Measurements from ENCODE around the gene PODXL. TPM values are rescaled to one million over a fixed set of nuclear protein-coding genes. Genes with fewer than 3 reads are reported as not detected.

Gene PODXL
- 59.0 TPM for total RNA-seq
- long read RNA-seq, transcript PODXL-201 (8 exons, 2,011 nt) = major isoform, 5 of 38 reads
- long read RNA-seq, partial matches to known transcripts = 11 of 38 reads
- long read RNA-seq, other reads (novel, unspliced or antisense) = 19 of 38 reads

GRCh38 chr7:131556053-131556908, at the start of gene PODXL:
Gene PODXL (minus strand): TSS chr7:131556628. CDS start chr7:131556359, 269 bp downstream.
- intact Hi-C loops (cut with DNase I) = loop anchor here (2.0 to 5.0 kb wide), 2 partner anchors 43 to 71 kb away; no protein-coding TSS in a partner anchor
- ATAC-seq (peak; percentile 89), DNase-seq (ENCODE audit: missing footprints) (peak; percentile 91)

GRCh38 chr7:131605280-131605878, 49.0 kb upstream of the PODXL start:
- ATAC-seq = no peak
- intact Hi-C loops (cut with DNase I) = no loop called here
- no peak for DNase-seq (ENCODE audit: missing footprints)

DNA sequence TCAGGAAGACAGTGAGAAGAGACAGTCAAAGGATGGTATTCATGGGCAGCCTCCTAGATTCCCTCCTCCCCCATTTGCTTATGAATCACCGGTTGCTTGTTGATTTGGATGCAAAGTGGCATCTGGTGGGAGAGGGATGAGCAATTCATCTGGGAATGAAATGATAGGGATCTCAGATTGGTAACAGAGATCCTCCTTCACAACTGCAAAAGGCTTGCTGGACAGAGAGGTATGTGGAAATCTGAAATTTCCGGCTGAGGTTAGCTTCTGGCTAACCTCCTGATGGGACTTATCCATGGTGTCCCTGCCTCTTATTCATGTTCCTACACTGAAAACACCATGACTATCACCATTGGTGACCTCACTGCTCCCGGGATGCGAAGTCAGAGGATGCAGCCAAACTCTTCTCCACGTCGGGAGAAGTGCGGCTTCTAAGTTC, 48.4 kb upstream of the PODXL start:
- intact Hi-C loops (cut with DNase I) = no loop called here
- DNase-seq (ENCODE audit: missing footprints) (no peak), ATAC-seq (no peak)

- ATAC-seq (no peak), DNase-seq (ENCODE audit: missing footprints) (no peak)
- intact Hi-C loops (cut with DNase I) = no loop called here
These were observed 47.5 kb upstream of the PODXL start for GRCh38 chr7:131603932-131604331.

GRCh38 chr7:131602994-131603372, 46.6 kb upstream of the PODXL start:
- intact Hi-C loops (cut with DNase I) = no loop called here

DNA sequence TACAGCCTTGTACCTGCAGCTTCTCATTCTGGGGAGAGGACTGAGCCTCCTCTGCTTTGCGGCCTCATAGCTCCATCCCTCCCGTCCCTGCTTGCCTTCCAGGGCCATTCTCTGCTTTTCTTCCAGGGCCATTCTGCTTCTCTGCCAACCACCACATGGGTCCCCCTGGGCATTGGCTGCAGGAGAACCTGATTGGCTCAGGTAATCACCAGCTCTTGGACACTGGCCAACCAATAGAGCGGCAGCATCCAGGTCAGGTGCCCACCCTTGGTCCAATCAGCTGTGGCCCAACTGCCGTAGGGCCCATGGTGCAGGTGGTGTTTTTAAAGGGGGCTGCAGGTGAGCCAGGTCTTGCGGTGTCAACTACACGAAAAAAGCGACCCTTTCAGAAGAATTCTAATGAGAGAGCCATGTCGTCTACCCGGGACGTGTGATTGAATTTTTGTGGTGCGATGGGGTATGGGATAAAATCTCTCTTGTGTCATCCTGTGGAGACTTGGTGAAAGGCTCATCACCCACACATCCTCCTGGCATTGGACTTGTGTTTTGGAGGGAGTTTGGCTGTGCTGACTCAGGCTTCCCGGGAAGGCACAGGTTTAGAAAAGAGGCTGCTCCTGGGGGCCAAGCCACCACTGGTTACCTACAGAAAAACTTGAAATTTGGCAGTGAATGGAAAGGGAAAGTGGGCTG, 46.0 kb upstream of the PODXL start:
- ATAC-seq = peak; percentile 6
- no peak for DNase-seq (ENCODE audit: missing footprints)
- intact Hi-C loops (cut with DNase I) = no loop called here

More at GRCh38 chr7:131602994-131603372, 46.6 kb upstream of the PODXL start:
- no peak for DNase-seq (ENCODE audit: missing footprints)
- peak; percentile 60 for ATAC-seq

DNA sequence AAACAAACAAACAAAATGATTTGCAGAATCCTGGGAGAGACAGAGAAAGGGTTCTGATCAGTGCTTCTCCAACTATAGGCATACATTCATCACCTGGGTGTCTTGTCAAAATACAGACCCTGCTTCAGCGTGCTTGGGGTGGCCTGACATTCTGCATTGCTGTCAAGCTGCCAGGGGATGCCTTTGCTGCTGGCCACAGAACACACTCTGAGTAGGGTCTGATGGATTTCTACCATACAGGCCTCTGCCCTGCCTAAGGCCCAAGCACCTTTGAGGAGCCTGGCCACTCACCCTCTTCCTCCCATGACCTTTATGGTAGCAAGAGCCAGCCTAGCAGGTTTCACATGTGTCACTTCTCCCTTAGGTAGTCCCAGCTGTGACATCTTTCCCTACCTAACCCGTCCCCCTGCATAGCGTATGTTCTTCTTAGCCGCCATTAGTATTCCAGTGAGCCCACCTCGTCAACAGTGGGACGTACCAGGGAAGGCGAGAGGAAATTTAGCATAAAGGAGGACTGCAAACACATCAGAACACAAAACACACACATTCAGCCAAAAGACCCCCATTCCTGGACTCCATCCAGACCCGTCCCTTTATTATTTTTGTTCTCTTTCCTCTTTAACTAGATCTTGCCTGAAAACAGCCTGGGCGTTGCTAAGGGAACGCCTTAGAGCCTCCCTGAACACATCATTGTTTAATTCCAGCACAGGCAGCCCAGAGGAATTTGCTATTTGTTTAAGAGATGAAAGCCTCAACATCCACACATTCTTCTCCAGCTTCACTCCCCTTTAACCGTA, 43.9 kb upstream of the PODXL start:
- no peak for ATAC-seq
- intact Hi-C loops (cut with DNase I) = no loop called here
- peak; percentile 32 for DNase-seq (ENCODE audit: missing footprints)

- ATAC-seq (no peak), DNase-seq (ENCODE audit: missing footprints) (peak; percentile 20)
- intact Hi-C loops (cut with DNase I) = no loop called here
These were observed 40.4 kb upstream of the PODXL start for GRCh38 chr7:131596785-131597184.

- DNase-seq (ENCODE audit: missing footprints) = no peak
- ATAC-seq = no peak
- intact Hi-C loops (cut with DNase I) = no loop called here
These were observed 39.3 kb upstream of the PODXL start for GRCh38 chr7:131595699-131596098.

GRCh38 chr7:131591687-131592319, 35.4 kb upstream of the PODXL start:
- DNase-seq (ENCODE audit: missing footprints) (peak; percentile 30), ATAC-seq (no peak)
- intact Hi-C loops (cut with DNase I) = no loop called here

GRCh38 chr7:131587315-131587923, 31.0 kb upstream of the PODXL start:
- ATAC-seq (no peak), DNase-seq (ENCODE audit: missing footprints) (peak; percentile 9)
- intact Hi-C loops (cut with DNase I) = loop anchor here (10.0 kb wide), 1 partner anchor 67 kb away; no protein-coding TSS in a partner anchor

DNA sequence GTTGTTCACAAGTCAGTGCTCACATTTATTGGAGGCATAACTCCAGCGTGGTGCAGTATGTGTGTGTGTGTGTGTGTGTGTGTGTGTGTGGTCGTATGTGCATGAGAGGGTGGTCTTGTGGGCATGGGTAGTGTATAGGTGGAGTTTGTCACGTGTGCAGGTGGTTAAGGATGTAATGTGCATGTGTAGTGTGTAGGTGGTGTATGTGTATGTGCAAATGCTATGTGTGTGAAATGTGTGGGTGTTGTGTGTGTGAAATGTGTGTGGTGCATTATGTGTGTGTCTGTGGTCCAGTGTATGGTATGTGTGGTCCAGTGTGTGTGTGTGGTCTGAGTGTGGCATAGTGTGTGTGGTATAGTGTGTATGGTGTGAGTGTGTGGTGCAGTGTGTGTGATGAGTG, 30.3 kb upstream of the PODXL start:
- no peak for ATAC-seq
- intact Hi-C loops (cut with DNase I) = loop anchor here (10.0 kb wide), 1 partner anchor 68 kb away; no protein-coding TSS in a partner anchor
- DNase-seq (ENCODE audit: missing footprints) = peak; percentile 20

DNA sequence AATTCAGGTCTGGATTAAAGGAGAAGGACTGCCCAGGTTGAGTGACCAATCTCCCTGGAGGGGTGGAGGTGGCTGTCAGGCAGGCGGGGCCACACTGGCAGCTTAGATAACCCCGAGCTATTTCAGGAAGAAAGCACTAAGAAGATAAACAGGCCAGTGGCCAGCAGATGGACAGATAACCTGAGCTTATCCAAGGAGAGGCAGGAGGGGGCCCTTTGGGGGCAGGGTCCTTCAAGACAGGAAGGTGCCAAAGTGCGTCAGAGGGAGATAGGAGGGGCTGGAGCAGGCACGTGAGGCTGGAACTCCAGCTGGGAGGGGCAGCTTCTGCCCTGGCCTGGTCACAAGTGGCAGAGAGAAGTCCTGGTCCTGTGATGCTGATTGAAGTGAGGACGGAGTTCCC, 29.8 kb upstream of the PODXL start:
- ATAC-seq = peak; percentile 23
- intact Hi-C loops (cut with DNase I) = loop anchor here (10.0 kb wide), 1 partner anchor 69 kb away; no protein-coding TSS in a partner anchor
- DNase-seq (ENCODE audit: missing footprints) = peak; percentile 55

GRCh38 chr7:131583430-131583829, 27.0 kb upstream of the PODXL start:
- peak; percentile 15 for DNase-seq (ENCODE audit: missing footprints)
- intact Hi-C loops (cut with DNase I) = loop anchor here (5.0 to 10.0 kb wide), 2 partner anchors 39 to 71 kb away; no protein-coding TSS in a partner anchor
- ATAC-seq = no peak

DNA sequence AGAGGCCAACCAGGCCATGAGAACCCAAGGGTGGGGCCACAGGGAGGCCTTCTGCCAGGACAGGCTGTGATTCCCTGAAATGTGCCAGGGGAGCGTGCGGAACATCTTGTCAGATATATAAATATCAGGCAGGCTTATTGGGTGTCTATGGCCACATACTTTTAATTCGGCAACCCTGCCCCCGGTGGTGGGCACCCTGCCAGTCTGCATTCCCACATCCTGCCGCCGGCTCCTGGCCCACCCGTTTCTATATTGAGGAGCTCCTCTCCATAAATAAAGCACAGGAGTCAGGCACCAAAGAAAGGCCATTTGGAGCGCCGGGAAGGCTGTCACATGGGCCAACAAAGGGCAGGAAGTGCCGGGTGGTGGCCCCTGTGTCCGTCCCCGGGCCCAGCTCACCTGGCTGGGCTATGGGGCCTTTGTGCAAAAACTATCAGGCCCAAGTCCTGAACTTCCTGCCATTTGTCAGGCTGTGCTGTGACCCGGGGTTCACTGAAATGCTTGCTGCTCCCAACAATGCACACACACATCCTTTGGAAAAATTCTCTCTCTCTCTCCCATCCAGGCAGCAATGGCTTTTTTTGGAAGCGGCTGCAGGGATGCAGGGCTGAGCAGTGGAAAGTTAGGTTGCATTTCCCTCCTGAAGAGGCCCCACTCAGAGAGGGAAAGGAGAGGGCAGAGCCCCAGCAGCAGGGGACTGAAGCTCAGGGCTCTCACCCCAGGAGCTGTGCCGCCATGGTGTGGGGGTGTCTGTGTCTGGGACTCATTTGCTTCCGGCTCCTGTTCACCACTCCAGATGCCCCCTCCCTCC, 25.0 kb upstream of the PODXL start:
- intact Hi-C loops (cut with DNase I) = loop anchor here (1.0 to 10.0 kb wide), 3 partner anchors 24 to 73 kb away; no protein-coding TSS in a partner anchor
- ATAC-seq = peak; percentile 90
- peak; percentile 86 for DNase-seq (ENCODE audit: missing footprints)

GRCh38 chr7:131578602-131579001, 22.2 kb upstream of the PODXL start:
- no peak for DNase-seq (ENCODE audit: missing footprints)
- intact Hi-C loops (cut with DNase I) = no loop called here
- ATAC-seq = no peak

DNA sequence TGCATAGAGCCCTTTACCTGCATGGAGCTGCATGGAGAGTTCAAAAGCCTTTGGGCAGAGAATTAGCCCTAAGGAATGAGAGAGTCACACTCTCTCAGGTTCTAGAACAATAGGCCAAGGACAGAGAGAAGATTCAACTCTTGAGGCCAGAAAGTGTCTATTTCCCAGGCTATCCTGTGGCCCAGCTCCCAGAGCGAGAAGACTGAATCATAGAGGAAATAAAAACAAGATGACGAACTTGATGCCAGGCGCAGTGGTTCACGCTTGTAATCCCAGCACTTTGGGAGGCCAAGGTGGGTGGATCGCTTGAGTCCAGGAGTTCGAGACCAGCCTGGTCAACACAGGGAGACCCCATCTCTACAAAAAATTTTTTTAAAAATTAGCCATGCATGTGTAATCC, 18.3 kb upstream of the PODXL start:
- DNase-seq (ENCODE audit: missing footprints) = no peak
- intact Hi-C loops (cut with DNase I) = no loop called here

More for the DNA sequence above, 18.3 kb upstream of the PODXL start:
- ATAC-seq = no peak
